AG20443 (cell line): Measurements from ENCODE around the gene TRRAP.

ENCODE experiments used
- DNase-seq: peaks from one replicate; pipeline ENCODE4 v3.0.0; 2012; ENCODE audit warnings: low spot score, mixed read lengths

Gene TRRAP

GRCh38 chr7:98900815-98901214 lies 22.5 kb downstream of the TRRAP start:
- no peak for DNase-seq

- no peak for DNase-seq
These were observed 24.2 kb downstream of the TRRAP start for GRCh38 chr7:98902523-98902922.

GRCh38 chr7:98903246-98903645 lies 24.9 kb downstream of the TRRAP start:
- no peak for DNase-seq

- no peak for DNase-seq
These were observed 29.2 kb downstream of the TRRAP start for GRCh38 chr7:98907570-98907969.

- DNase-seq = no peak
These were observed 30.3 kb downstream of the TRRAP start for GRCh38 chr7:98908585-98908984.

- no peak for DNase-seq
These were observed 31.2 kb downstream of the TRRAP start for GRCh38 chr7:98909487-98909886.

- DNase-seq = no peak
These were observed 32.1 kb downstream of the TRRAP start for GRCh38 chr7:98910427-98910826.

- no peak for DNase-seq
These were observed 33.6 kb downstream of the TRRAP start for GRCh38 chr7:98911916-98912315.

- DNase-seq = no peak
These were observed 34.7 kb downstream of the TRRAP start for GRCh38 chr7:98913026-98913425.

- DNase-seq = no peak
These were observed 35.3 kb downstream of the TRRAP start for GRCh38 chr7:98913612-98914011.

- DNase-seq = no peak
These were observed 39.0 kb downstream of the TRRAP start for GRCh38 chr7:98917331-98917730.

GRCh38 chr7:98921608-98922372 lies 43.5 kb downstream of the TRRAP start:
- DNase-seq = no peak

- peak; percentile 59 for DNase-seq
These were observed 44.3 kb downstream of the TRRAP start for GRCh38 chr7:98922392-98923187.

- DNase-seq = no peak
These were observed 45.2 kb downstream of the TRRAP start for GRCh38 chr7:98923512-98923911.

GRCh38 chr7:98927125-98927524 lies 48.8 kb downstream of the TRRAP start:
- no peak for DNase-seq

GRCh38 chr7:98930464-98930863 lies 52.1 kb downstream of the TRRAP start:
- no peak for DNase-seq

- DNase-seq = no peak
These were observed 52.6 kb downstream of the TRRAP start for GRCh38 chr7:98930921-98931320.

GRCh38 chr7:98933321-98933720 lies 55.0 kb downstream of the TRRAP start:
- DNase-seq = no peak

GRCh38 chr7:98934267-98934666 lies 55.9 kb downstream of the TRRAP start:
- no peak for DNase-seq

- DNase-seq = no peak
These were observed 57.5 kb downstream of the TRRAP start for GRCh38 chr7:98935811-98936210.

GRCh38 chr7:98943336-98943735 lies 65.0 kb downstream of the TRRAP start:
- DNase-seq = no peak

GRCh38 chr7:98944386-98944785 lies 66.1 kb downstream of the TRRAP start:
- no peak for DNase-seq

GRCh38 chr7:98945852-98946251 lies 67.5 kb downstream of the TRRAP start:
- no peak for DNase-seq
